GM18502 (cell line): ENCODE measurements around the gene TBX15.

ENCODE experiments used
- ATAC-seq: cut with Tn5 transposase; IDR thresholded peaks from one replicate; pipeline ENCODE4 v1.9.1; 2021; ENCODE audit warnings: mild to moderate bottlenecking; ENCODE audit not compliant: unreplicated experiment, poor library complexity

Gene TBX15

DNA sequence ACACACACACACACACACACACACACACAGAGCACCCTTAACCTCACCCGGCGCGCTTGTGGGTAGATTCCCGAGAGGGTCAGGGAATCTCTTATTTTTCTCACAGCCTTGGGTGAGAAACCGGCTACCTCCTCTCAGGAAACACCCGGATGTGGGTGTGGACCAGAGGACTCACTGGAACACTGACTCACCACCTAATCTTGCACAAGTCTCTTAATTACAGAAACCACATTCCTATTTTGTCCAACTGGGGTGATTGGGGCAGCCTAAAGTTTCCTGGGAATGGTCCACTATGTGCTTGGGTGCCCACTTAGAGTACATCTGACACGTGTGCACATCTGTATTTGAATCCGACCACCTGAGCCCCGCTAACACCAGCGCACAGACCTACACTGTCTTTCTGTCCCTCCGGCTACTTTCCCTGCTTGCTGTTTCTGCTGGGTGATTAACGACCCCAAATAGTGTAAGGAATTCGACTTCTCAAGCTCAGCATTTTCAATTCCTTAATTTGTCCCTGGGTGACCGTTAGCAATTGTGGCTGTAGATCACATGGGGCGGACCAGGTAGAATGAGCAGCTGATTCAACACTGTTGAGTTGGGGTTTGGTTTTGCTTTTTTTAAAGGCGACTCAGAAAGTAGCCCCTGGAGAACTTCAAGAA is 14.0 kb upstream of the TBX15 start:
- no peak for ATAC-seq

DNA sequence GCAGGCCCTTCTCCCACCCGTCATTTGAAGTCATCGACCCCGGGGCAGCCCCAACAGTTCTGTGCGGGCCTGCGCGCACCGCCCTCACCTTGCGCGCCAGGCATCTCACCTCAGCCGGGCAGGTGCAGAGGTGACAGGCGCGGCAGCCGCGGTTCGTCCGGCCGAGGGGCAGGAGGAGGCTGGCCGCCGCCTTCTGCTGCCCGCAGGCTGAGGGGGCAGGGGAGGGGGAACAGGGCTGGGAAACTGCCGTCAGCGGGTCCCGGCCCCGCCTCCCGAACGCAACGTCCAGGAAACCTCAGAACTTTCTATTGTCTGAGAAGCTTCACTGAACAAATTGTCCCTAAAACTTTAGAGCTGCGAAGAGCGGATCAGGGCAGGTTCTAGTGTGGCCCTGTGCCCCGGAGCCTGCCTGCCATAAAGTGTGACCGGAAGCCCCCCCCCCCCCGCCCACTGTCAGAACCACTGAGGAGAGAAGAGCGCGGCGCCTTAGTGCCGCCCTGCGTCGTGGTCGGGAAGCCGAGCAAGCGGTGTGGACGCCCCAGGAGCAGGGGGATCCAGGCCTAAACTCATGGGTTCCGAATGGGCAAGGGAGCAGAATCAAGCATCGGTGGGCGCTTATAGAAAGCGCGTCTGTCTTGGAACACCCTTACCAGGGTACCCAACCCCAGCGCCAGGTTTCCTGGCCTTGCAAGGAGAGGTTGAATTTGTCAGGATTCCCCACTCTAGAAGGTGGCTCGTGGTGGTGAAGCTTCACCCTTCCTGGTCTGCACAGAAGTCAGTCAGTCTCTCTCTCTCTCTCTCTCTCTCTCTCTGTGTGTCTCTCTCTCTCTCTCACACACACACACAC is 13.3 kb upstream of the TBX15 start:
- ATAC-seq: no peak

DNA sequence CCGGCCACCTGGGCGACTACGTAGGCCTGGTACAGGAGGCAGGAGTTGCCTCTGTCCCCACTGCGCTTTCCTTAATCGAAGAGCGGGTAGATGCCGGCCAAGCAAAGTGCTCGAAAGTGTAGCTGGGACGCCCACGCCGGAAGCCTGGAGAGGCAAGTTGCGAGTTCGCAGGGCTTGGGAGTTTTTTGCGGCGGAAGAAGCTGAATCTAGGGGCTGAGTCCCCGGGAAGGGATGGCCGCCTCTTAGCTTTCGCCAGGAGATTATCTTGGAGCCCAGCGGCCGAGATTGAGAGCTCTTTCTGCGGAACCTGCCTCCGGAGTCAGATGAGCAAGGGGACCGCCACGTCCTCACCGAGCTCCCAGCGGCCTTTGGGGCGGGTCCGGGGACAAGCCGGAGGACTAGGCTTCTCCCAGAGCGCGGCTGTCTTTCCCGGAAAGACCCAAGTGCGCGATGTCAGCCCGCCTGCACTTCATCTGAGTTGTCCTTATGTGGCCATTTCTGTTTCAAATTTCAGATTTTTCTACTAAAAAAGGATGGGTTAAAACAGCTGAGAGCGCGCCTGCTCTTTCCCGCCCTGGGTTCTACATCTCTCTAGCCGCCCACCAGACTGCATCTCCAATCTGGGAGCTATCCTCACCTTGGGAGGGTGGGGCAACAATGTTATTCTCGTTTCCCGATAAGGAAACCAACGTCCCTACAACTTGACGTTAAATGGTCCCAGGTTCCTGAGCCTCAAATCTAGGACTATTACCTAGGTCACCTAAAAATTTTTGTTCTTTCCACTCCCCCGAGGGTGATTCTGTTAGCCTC is 12.4 kb upstream of the TBX15 start:
- ATAC-seq: no peak

DNA sequence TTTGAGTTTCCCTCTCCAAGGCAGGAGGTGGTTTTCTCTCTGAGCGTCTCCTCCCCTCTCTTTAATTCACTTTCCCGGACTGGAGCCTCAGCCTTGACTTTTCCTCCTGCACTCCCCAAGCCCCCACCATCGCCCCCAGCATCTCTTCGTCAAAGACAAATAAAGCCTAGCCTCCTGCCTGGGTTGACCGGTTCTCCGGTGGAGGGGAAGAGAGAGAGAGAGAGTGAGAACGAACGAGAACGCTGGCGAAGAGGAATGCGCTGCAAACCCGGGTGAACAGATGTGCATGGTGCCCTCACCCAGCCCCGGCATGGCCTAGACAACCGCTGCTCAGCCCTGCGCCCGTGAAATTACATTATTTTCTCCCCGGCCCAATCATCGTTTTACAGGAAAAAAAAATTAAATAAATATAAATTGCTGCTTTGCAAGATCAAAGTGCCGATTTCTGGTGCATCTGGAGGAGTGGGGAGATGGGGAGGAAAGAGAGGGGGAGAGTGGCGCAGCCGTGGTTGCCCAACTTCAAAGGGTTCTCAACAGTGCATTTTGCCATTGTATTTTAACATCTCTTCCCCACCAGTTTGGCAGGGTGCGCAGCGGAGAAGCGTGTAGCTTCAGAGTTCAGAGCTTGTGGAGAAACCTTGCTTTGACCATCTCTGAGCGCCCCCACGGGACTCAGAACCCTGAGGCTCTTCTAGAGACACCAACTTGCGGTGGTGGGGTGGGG is 11.4 kb upstream of the TBX15 start:
- ATAC-seq: no peak

DNA sequence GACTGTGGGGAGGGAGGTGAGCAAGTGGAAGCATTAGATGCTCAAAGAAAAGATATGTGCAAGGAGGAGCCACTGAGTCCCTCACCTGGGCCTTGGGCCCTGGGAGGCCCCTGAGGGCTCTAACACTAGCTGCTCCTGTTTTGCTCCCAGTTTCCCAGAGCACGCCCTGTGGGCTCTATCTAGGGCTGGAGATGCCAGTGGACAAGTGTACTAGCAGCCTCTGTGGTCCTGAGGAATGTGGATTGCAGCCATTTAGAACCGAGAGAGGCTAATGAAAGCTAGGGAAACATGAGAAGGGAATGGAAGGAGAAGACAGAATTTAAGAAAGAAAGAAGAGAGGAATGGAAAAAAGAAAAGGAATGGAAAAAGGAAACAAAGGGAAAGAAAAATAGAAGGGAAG is 10.0 kb upstream of the TBX15 start:
- no peak for ATAC-seq

DNA sequence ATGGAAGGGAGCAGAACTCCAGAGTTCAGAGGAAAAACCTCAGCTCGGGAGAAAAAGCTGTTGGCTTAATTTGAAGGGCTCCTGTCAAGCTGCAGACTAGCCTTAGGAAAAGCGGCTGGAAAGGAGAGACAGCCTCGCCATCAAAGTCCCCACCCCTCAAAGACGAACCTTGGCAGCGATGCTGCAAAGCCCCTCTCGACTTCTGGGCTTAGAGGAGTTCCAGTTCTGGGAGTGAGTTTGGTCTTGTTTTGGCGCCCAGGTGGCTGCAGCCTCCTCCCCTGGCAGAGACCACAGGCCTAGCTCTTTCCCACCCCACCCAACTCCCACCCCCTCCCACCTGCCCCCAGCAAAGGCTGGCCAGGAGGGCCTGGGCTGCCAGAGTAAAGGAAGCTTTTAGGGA is 9.1 kb upstream of the TBX15 start:
- no peak for ATAC-seq

DNA sequence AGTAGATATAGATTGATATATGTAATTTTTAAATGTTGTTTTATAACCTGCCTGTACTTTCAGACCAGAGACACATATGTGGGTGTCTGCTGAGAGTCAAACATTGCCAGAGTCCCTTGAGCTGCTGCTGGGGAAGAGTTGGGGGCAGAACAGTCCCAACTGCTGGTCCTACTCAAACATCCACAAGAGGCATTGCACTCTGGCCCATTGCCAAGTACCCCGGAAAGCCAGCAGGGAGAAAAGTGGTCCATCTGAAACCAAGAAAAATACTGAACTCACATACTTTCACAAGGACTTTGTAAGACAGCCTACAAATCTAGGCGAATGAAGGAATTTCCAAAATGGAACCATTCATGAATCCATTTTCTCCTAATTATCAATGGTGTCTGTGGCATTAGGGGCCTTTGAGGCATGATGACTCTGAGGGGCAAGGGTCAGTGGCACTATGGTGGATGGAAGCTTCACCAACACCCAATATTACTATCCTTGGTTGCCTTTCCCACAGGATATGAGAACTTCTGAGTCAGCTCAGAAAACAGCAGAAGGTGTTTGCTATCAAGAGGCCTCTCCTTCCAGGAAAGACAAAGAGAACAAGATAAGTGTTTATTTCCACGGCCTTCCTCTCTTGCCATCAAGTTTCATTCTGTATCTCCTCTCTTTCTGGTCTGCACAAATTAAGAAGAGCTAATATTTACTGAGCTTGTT is 7.3 kb upstream of the TBX15 start:
- no peak for ATAC-seq

DNA sequence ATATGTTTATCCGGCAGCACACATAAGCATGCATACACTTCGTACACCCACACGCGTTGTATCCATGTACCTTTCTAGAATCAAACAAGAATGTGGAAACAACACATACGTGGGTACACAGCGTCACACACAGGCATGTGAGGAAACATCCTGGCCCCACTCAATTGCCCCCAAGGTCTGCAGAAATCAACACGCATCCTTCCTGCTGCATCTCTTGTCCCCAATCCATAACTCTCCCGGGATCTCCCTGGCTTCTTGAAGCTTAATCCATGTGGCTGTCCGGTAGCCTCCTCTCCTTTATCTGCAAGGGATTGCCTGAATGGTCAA is 5.5 kb upstream of the TBX15 start:
- no peak for ATAC-seq

DNA sequence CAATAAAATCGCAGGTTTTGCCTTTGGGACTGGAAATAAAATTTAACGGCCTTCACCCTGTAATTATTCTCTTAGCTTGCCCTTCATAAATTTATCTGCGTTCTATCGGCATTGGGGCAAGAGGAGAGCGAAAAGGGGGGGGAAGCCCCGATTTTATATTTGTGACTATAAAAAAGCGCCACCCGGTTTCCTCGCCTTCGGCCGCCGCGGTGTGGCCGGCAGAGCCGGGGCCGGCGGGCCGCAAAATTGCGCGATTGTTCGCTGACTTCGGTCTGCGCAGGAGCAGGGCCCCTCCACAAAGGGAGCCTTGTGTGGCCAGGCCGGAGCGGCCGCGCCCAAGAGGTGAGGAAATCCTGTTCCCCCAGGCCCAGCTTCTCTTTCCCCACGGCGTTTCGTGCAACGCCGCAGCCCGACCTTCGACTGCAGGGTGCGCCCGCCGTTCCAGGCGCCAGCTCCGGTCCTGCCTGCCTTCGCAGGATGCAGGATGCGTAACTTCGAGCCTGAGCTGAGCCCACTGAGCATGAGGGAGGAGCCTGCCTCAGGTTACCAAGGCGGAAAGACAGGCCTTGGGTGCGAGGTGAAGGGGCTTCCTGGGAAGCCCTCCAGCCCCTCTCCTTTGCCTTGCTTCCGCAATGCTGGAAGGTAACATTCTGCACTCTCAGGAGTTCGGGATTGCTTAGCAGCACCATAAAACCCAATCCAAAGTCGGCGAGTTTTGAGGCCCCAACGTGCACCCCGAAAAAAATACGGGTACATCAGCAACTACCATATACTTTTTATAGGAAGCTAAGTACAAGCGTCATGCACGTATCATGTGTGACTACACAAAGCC is 4.9 kb upstream of the TBX15 start:
- no peak for ATAC-seq

DNA sequence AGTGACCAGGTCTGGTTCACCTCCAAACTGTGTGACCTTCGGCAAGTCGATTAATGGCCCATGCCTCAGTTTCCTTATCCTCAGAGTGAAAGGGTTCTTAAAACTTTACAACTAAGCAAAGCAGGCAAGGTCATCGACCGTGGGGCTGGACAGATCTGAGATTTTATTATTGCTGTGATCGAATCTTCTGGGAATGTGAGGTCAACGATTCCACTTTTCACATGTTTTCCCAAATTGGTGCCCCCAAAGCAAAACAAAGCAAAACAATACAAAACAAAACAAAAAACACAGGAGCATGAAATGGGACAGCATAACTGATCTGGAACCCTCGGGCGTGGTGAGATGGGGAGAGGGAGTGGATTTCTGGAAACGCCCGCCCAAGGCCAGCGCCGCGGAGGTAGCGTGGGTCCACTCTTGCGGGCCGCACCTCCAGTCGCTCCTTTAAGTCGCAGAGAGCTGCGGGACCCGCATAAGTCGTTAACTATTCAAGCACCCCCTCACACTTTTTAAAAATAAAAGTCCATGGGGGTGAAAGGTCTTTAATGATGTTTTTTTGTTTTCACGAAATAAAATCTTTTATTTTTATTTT is 4.2 kb upstream of the TBX15 start:
- no peak for ATAC-seq

DNA sequence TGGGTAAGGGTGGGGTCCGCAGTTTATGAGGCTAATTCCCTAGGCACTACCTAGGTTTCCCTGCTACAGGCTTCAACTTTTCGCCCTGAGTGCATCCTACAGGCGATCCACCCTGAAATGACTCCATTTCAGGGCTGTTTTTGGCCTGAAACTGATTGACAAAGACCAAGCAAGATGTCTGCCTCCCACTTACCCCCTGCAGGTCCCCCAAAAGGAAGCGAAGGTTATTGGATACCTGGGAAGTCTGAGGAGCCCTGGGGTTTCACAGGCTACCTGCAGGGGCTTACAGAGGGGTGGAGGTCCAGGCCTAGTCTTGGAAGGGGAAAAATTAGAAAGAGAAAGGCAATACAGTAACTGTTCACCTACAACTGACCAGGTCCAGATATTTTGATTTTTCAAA is 3.3 kb upstream of the TBX15 start:
- ATAC-seq: no peak

DNA sequence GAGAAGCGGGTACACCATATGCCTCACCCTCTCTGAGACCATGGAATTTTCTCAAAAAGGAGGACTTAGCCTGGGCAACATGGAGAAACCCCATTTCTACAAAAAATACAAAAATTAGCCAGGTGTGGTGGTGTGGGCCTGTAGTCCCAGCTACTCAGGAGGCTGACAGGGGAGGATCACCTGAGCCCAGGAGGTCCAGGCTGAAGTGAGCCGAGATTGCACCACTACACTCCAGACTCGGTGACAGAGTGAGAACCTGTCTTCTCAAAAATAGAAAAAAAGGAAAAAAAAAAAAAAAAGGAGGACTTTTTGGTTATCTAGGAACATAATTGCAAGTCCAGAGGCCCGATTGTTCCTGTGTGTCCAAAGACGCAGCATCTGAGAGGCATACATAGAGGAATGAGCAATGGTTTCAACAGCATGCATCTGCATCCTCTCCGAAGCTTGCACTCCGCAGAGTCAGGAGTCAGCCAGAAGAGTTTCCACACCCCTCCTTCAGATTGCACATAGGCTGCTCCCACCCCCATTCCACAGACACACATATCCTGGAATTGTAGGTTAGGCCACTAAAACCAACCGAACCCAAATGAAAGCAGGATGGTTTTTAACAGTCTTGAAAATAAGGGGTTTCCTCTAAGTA is 2.5 kb upstream of the TBX15 start:
- ATAC-seq: no peak

DNA sequence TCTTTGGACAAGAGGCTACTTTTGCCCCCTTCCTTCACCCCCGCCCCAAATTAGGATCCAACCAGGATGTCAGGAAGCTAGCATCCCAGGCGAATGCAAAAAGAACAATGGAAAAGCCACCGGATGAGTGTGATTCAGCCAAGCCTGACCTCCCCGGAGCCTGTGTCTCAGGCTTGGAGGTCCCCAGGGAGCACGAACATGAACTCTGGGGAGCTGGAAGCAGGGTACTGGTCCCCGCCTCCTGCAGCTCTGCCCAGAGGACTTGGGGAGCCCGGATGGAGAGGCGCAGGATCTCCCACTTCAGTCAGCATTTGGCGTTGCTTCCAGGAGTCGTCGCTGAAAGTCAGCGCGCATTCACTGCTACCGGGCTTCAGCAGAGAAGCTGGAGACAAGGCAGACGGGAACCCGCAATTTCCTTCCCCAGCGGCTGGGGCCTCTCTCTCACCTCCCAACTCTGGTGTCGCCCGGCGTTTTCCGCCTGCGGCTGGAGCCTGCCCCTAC is 1.8 kb upstream of the TBX15 start:
- ATAC-seq: no peak

DNA sequence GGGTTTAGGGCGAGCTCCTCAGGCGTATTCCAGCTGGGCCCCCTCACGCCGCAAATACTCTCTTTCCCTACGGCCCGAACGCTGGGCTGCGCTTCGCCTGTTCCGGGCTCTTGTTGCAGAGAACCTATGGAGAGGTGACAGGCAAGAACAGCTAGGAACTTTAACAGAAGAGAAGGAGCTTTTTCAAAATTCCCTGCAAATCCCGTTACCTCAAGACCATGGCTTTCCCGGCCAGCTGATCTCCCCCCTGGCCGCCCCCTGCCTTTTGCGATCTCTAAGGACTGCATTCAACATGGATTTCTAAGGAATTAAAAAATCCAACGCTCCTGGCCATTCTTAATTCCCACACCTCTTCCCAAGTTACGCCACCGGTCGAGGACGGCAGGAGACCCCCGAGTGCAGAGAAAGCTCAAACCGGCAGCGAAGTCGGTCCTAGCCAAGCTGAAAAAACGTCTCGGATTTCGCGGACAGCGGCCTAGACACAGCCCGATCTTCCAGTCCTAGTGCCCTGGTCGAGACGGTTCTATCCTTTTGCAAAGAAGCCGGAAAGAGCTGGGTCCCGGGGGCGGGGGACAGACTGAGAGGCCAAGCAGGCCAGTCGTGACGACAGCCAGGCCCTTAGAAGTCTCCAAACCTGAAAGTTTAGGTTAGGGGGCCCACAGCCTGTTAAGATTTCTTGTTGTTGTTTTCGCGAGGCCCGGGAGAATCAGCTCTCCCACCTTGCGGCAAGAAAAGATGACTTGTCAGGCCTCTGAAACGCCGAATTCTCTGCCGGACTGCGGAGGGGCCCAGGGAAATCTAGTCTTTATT is 1.1 kb upstream of the TBX15 start:
- no peak for ATAC-seq

DNA sequence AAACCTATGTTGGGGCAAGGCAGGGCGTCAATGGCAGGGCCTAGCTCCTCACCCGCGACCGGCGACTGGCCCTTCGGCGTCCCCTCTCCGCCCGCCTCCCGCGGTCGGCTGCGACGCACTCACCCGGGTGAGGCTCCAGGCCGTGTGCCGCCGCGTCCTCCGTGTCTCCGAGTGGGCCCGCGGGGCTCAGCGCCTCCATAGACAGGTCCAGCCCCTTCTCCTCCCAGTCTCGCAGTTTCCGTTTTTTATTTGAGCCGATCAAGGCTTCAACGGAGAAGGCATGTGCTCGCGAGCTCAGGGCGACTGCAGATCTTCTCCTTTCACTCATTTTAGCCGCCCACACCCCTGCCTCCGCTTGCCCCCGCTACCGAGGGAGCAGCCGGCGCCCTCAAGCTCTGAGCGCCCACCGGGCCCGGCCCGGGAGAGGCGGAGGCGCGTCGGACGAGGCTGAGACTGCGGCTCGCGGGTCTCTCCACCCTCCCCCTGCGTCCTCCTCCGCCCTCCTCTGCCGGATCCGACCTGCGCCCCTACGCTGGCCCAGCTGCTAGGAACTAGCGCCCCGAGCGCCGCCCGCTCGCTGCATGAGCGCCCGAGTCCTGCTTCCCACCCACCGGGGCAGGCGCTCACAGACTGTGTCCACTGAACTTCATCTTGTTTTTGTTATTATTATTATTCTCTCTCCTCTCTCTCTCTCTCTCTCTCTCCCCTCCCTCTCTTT is 516 bp downstream of the TBX15 start:
- ATAC-seq: no peak

DNA sequence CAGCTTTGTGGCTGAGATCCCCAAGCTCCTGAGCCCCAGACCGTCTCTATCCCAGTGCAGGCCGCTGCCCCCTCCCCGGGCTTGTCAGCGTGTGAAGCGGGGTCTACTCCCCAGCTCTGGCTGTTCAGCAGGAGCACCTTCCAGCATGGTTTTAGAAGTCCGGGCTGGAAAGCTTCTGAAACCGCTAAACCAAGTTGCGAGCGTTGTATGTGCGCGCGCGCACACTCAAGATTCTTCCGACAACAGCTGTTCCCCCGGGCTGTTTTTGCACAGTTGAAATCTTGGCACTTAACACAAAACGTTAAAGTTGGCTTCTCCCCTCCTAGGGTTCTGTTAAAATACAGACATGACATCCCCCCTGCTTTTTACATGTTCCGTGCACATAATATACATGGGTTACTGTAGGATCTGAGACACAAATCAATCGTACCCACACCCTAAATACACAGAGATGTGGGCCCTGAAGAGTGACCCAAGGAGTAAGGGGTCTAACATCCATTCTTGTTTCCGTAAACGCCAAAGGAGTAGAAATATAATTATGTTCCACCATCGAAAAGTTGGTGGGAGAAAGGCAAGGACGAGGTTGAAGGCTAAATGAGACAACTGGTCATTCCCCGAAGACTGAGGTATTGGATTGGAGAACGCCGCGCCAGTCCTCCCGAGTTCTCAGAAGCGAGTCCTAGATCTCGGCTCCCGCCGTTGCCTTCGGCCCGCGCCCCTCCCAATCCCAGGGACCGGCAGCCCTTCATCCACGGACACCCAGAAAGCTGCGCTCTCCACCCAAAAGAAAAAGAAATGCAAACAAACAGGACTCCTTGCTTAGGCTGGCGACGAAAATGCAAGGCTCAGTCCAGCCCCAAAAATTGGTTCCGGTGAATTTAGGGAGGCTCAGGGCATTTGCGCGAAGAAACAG is 1.3 kb downstream of the TBX15 start:
- ATAC-seq: no peak
